ENCODE measurements around the gene ATXN2.
A peak's percentile ranks its signal among the peaks of the same experiment; 100 is the strongest.
"Not testable (repeated sequence)": the region's sequence is repeated elsewhere in the genome, so short reads cannot be mapped to it uniquely, and the experiment has no call there.

Gene ATXN2

DNA sequence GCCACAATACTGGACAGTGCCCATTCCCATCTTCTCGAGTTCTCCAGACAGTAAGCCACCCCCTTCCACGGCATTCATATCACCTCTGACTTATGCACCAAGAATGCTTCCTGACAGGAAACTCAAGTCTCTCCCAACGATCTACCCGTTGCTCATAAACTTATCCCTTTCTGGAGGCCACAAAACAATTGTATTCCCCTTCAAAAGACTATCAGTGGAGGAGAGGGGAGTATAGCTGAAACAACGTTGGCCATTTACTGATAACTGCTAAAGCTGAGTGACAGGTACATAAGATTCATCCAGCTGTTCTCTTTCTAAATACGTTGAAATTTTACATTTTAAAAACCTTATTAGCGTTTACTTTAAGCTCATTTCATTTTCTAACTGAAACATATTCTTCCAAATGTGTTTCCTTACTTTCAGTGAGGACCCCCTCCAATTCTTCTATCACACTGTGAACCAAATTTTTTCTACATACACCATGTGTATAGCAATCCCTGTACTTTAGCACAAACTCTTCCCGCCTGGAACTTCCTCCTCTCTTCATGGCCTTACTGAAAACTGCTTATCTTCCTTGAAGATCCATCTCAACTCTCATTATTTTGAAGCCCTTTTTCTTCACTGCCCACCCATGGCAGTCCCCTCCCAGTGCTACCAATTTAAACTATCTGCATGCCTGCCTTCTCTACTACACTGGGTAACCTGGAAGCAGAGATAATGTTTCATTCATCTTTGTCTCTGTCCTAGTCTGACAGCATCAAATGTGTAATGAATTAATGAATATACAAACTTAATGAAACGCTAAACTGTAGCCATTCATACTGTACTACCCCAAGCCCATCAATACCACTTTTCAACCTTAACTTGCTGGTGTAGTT lies 28.8 kb downstream of the ATXN2 start:
- ATAC-seq (no peak), DNase-seq (no peak)

DNA sequence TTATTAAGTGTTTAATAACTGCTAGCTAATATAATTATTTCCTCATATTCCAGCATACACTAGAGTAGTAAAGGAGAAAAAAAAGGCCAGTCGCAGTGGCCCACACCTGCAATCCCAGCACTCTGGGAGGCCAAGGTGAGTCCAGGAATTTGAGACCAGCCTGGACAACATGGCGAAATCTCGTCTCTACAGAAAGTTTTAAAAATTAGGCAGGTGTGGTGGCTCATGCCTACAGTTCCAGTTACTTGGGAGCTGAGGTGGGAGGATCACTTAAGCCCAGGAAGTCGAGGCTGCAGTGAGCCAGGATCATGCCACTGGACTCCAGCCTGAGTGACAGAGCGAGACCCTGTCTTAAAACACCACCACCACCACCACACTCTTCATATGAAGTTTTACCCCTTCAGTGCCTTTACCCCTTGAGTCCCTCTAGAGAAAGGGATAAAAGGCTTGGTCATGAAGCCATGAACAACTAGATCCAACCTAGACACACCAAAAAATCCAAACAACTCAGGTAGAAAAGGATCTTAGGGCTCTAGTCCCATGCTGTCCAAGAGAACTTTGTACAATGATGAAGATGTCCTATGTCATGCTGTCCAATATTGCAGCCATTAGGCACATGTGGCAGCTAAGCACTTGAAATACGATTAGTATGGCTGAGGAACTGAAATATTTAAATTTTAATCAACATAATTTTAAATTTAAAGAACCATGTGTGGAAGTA lies 29.6 kb downstream of the ATXN2 start:
- no peak for DNase-seq
- no peak for ATAC-seq

DNA sequence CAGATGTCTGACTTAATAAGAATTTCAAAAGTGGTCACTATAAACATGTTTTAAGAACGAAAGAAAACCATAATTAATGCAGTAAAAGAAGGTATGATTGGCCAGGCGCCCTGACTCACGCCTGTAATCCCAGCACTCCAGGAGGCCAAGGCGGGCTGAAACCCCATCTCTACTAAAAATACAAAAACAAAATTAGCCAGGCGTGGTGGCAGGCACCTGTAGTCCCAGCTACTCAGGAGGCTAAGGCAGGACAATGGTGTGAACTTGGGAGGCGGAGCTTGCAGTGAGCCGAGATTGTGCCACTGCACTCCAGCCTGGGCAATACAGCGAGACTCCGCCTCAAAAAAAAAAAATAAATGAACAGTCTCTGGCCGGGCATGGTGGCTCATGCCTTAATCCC lies 38.3 kb downstream of the ATXN2 start:
- DNase-seq, ATAC-seq: not testable (repeated sequence)

DNA sequence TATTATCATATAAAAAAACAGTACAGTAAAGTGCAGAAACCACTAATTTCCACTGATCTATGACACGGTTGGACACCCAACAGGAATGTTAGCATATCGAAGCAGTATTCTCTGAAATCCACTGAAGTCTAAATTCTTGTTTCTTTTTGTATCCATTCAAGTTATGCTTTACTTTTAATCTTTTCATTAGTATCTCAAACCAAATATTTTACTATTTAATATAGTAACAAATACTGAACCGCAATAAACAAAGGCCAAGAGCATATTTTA lies 41.1 kb downstream of the ATXN2 start:
- peak; percentile 46 for ATAC-seq
- DNase-seq = no peak

DNA sequence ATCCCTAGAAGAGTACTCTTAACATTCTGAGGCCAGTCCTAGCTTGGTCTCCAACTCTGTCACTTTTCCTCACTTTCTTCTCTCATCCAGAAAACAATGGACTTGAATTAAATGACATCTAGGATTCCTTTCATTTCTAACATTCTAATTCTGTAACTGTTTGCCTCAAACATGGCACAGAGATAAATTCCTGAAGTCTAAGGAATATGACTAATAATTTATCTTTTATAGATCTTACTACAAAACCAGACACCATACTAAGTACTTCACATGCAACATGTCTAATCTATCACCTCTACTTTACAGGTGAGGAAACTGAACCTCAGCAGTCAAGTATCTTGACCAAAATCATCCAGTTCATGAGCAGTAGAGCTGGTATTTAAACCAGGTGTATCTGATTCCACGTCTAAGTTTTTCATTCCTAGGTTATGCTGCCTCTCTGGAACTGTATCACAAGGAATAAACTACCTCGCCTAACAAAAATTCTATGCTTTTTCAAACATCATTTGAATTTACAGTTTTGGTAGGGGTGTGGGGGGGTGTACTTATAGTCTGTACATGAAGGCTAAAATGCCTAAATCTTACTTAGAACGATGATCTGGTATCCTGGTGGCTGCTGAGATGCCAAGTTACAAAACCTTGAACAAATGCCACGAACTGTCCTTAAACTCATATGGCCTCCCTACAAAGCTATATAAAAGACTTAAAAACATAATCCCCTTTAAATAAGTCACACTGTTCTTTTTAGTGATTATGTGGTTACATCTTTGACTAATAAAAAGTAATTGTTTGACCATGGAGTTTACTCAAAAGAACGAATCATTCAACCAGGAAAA lies 41.6 kb downstream of the ATXN2 start:
- DNase-seq (no peak), ATAC-seq (no peak)

DNA sequence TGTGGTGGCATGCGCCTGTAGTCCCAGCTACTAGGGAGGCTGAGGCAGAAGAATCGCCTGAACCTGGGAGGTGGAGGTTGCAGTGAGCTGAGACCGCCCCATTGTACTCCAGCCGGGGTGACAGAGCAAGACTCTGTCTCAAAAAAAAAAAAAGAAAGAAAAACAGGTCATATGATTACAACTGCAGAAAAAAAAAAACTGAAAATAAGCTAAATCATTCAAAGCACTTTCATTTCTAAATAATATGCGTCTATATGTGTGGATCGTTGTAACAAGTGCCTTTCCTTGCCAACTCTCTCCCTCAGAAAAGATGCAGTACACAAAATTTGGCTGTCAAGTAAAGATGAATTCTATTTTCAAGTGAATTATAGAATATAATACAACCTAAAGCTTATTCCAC lies 42.4 kb downstream of the ATXN2 start:
- DNase-seq = no peak
- no peak for ATAC-seq

DNA sequence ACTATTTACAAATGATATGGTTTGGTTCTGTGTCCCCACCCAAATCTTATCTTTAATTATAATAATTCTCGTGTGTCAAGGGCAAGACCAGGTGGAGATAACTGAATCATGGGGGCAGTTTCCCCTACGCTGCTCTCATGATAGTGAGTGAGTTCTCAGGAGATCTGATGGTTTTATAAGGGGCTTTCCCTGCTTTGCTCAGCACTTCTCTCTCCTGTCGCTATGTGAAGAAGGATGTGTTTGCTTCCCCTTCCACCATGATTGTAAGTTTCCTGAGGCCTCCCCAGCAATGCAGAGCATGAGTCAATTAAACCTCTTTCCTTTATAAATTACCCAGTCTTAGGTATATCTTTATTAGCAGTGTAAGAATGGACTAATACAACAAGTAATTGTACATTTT lies 43.8 kb downstream of the ATXN2 start:
- not testable (repeated sequence) for ATAC-seq, DNase-seq

DNA sequence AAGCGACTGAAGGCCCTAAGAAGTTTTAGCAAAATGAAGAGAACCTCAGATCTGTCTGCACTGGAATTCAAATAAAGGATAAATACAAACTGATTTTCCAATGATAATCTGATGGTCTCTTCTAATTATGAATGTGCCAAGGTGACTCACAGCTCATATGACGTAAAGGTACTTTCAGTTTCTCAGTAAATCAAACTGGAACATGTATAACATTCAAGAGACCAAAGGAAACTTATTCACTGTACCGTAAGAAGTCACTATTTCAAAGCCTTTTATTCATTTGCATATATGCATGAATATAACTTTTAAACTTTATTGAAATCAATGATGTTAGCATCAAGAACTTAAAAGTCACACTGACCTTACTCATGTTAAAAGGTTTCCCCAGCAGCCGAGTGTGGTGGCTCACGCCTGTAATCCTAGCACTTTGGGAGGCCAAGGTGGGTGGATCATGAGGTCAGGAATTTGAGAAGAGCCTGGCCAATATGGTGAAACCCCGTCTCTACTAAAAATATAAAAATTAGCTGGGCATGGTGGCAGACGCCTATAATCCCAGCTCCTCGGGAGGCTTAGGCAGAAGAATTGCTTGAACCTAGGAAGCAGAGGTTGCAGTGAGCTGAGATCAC lies 52.2 kb downstream of the ATXN2 start:
- ATAC-seq (peak; percentile 89), DNase-seq (peak; percentile 46)

DNA sequence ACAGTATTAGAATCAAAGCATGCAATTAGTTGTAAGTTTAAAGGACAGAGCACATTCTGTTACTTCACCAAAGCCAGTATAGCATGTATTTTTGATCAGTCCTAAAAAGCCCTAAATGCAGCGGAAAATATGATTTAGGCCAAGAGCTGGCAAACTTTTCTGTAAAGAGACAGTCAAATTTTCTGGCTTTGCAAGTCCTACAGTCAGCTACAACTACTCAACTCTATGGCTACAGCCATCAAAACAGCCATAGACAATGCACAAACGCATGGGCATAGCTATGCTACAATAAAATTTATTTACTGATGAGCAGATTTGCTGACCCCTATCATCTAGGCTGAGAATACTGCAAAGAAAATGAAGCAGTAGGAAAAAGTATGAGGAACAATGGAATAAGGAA lies 52.9 kb downstream of the ATXN2 start:
- DNase-seq = no peak
- peak; percentile 60 for ATAC-seq

DNA sequence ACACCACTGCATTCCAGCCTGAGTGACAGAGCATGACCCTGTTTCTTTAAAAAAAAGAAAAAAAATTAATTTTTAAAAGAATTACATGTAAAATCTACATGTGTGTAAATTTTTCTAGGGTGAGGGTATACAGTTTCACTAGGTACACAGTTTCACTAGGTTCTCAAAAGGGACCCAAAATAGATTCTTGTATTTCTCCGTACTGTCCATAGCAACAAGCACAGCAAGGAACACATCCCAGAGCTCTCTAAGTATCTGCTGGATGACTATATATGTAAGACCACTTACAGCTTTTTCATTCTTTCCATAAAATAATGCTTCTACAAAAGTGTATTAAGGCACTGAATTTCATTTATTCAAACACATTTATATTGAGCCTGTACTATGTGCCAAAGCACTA lies 55.1 kb downstream of the ATXN2 start:
- ATAC-seq = no peak
- DNase-seq = no peak

DNA sequence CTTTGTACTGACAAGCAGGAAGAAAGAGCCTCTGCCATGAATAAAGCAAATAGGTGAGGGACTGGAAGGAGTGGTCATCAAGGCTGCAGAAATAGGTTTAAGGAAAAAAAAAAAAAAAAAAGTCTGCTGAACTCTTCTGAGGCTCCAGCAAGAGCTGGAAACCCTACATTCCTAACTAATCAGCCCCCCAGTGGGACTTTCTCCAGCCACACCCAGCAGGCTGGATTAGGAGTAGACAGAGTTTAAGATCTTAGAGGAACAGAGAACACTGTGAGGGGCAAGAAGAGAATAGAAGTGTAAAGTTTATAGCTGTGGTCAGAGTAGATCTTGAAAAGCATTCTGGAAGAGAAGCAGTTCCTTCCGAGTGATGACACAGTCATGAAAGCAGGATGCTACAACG lies 66.4 kb downstream of the ATXN2 start:
- ATAC-seq = no peak
- DNase-seq = no peak

DNA sequence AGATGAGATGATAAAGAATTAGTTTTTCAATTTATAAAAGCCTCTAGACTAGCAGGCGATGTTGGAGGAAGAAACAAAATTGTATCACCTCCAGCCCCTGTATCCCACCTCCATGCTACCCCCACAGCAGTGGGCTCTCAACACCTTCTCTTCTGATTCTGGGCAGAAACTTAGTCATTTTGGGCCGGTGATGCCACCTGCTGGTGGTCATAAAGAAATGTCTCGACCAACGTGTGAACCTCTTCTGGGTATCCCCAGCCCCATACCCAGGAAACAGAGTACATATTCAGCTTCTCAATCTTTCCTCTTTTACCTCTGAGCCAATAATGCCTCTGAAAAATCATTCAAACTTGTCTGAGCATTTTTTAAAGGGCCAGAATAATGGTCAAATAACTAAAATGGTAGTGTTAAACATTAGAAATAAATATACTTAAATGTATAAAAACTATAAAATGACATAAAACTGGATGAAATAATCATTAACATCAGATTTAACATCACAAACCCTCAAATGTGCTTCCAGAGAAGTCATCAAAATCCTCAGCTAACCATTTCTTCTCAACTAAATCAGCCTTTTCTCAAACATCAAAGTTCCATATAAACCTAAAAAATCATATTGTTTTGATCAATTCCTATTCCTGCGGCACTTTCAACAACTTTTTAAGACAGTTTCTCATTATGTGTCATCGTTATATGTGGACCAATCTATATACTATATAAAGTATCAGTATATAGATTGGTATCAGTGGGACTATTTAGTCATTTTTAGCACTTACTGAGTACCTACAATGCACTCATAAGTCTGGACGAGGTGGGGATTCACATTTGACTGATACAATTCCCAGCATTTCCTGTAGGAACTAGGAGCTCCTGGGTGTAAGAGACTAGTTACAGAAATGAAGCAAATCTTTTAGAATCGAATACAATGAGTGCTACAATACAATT lies 69.4 kb downstream of the ATXN2 start:
- ATAC-seq = peak; percentile 89

DNA sequence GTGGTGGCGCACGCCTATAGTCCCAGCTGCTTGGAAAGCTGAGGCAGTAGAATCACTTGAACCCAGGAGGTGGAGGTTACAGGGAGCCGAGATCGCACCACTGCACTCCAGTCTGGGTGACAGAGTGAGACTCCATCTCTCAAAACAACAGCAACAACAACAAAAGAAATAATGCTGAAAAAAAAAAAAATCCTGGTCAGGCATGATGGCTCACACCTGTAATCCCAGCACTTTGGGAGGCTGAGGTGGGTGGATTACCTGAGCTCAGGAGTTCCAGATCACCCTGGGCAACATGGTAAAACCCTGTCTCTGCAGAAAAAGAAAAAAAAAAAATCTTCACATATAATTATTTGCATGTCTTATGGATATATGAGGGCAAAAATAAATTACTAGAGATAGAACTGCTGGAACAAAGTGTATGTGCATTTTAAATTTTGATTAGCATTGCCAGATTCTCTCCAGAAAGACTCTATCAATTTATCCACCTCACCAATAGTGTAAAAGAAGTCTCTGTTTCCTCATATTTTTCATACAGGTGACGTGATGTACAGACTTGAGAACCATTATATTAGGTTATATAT lies 75.4 kb downstream of the ATXN2 start:
- DNase-seq (no peak), ATAC-seq (no peak)

More for the DNA sequence above, 69.4 kb downstream of the ATXN2 start:
- DNase-seq = peak; percentile 66

DNA sequence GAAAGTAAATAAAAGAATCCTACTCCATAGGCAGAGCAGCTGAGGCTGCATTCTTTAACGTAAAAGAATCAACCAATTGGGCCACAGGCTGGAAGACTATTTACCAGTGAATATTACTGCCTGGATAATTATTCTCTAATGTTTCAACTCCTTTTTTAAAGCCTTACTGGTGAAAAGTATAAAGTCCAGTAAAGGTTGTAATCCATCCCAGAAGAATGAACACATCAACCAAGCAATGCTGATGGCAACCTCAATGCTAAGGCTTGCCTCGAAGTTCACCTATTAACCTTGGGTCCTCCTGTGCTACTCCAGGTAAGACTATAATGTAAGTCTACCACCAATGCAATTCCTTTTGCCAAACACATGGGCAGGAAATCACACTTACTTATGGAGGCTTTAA lies 77.3 kb downstream of the ATXN2 start:
- ATAC-seq = no peak
- DNase-seq = no peak

DNA sequence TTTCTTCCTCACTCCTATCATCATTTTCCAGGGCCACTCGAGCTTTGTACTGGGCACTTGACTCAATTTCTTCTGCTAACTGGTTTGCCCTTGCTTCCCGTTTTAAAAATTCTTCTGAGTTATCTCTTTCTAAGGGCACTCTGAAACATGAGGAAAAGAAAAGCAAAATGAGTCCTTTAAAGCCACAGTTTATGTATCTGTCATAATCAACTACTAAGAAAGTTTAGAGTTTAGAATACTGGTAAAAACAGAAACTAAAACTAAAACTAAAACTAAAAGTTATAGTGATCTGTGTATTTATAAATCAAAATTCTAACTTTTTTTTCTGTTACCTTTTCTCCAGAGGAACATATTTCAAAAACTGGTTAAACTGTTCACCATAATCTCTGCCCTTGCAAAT lies 79.2 kb downstream of the ATXN2 start:
- no peak for DNase-seq
- ATAC-seq = no peak

DNA sequence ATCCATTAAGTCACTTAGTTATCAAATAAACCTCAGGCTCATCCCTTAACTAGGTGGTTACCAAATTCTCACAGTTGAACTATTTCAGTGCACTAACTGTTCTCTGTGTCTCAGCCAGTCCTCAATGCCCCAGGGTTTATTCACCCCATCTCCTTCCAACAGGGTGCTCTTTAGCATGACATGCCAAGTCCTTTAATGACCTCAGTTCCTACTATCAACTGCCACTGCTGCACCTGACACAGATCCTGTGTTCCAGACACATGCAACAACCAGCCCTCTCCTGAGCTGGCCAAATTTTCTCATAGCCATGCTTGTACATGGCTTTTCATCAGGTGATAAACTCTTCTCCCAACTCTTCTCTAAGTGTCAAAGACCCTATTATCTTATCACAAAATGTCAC lies 80.0 kb downstream of the ATXN2 start:
- DNase-seq (no peak), ATAC-seq (no peak)

DNA sequence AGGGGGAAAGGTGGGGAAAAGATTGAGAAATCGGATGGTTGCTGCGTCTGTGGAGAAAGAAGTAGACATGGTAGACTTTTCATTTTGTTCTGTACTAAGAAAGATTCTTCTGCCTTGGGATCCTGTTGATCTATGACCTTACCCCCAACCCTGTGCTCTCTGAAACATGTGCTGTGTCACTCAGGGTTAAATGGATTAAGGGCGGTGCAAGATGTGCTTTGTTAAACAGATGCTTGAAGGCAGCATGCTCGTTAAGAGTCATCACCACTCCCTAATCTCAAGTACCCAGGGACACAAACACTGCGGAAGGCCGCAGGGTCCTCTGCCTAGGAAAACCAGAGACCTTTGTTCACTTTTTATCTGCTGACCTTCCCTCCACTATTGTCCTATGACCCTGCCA lies 91.4 kb downstream of the ATXN2 start:
- DNase-seq, ATAC-seq: not testable (repeated sequence)

DNA sequence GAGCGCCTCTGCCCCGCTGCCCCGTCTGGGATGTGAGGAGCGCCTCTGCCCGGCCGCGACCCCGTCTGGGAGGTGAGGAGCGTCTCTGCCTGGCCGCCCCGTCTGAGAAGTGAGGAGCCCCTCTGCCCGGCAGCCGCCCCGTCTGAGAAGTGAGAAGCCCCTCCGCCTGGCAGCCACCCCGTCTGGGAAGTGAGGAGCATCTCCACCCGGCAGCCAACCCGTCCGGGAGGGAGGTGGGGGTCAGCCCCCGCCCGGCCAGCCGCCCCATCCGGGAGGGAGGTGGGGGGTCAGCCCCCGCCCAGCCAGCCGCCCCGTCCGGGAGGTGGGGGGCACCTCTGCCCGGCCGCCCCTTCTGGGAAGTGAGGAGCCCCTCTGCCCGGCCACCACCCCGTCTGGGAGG lies 91.9 kb downstream of the ATXN2 start:
- ATAC-seq, DNase-seq: not testable (repeated sequence)

DNA sequence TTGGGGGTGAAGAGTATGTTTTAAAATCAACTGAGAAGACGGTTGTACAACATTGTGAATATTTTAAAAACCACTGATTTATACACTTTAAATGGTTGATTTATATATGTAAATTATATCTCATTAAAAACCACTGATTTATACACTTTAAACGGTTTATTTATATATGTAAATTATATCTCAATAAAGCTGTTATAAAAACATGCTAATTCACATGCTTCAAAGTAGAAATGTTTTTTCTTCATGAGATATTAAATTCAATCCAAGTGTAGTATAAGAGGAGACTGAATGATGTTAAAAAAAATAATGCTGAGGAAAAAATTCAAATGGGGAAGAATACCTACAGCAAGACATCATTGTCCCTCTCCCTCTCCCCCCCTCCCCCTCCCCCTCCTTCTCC lies 92.9 kb downstream of the ATXN2 start:
- ATAC-seq (no peak), DNase-seq (no peak)

DNA sequence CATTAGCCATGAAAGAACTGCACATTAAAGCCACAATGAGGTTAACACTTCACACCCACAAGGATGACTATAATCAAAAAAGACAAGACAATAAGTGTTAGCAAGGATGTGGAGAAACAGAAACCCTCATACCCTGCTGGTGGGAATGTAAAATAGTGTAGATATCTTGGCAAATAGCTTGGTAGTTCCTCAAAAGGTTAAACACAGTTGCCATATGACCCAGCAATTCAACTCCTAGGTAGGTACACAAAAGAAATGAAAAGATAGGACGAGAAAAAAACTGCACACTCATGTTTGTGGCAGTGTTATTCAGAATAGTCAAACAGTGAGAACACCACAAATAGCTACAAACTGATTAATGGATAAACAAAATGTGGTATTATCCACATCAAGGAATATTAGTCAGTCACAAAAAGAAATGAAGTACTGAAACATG lies 93.5 kb downstream of the ATXN2 start:
- ATAC-seq = peak; percentile 81
- DNase-seq = no peak

DNA sequence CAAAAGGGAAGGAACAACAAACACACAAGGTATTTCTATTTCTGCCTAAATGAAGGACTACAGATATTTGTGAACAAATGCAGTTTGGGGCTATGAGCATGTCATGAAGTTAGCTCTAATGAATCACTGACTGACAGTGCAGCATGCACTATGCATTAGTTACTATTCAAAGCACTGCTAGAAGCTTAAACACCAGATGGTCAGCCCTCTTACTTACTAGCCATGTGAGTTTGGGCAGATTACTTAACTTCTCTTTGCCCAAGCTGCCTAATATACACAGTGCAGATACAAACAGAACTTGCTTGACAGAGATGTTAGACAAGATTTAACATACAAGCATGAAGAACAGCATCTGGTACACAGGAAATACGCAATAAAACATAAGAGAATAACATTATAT lies 96.0 kb downstream of the ATXN2 start:
- DNase-seq (no peak), ATAC-seq (no peak)

Data from stimulated activated naive CD8-positive, alpha-beta T cell treated with anti-CD3 and anti-CD28 coated beads, Interleukin-15, Interleukin-2, amounts not matched to agents 100 U/mL and 50 U/mL, for 24 hours (primary cell).